Suppressor macrophage treated with lipopolysaccharide for 4 hours (primary cell): ENCODE data around the gene LRP1.

Experiments
- DNase-seq: peaks from one replicate; pipeline ENCODE4 v3.0.0-alpha.2; 2020

LRP1 gene

DNA sequence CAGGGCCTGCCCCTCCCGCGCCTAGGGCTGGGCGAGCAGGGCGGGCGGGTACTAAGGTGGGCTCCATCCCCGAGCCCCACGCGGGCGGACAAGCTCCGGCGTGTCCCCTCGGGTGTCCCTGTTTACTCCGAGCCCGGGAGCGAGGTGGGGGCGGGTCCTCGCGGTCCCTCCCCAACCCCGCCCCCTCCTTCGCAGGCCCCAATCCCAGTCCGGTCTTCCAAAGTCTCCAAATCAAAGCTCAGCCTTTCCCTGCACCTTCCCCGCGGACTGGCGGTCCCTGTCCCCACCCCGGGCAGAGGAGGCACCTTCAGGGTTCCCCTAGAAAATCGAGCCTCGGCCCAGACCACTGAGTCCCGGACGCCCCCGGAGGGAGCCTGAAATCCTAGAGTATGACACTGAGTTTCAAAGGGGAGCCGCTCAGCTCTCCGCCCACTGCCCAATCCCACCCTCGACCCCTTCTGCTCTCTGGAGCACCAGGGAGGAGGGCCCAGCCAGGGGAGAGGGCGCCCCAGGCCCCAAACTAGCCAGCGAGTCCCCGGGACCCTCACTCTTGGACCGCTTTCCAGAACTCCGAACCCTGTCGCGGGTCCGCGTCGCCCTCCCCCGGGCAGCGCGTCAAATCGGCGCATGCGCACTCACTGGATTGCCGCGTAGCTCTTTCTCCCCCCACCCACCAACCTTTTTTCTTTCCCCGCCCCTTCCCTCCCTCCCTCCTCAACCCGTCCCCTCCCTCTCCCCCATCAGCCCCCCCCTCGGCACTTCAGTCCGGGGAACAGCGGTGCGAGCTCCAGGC lies at the start of gene LRP1:
Gene LRP1, plus strand, starts transcription at position 758 of the 793 bp plus-strand sequence. CDS start 482 bp downstream, outside the sequence.
- DNase-seq: peak; percentile 90

DNA sequence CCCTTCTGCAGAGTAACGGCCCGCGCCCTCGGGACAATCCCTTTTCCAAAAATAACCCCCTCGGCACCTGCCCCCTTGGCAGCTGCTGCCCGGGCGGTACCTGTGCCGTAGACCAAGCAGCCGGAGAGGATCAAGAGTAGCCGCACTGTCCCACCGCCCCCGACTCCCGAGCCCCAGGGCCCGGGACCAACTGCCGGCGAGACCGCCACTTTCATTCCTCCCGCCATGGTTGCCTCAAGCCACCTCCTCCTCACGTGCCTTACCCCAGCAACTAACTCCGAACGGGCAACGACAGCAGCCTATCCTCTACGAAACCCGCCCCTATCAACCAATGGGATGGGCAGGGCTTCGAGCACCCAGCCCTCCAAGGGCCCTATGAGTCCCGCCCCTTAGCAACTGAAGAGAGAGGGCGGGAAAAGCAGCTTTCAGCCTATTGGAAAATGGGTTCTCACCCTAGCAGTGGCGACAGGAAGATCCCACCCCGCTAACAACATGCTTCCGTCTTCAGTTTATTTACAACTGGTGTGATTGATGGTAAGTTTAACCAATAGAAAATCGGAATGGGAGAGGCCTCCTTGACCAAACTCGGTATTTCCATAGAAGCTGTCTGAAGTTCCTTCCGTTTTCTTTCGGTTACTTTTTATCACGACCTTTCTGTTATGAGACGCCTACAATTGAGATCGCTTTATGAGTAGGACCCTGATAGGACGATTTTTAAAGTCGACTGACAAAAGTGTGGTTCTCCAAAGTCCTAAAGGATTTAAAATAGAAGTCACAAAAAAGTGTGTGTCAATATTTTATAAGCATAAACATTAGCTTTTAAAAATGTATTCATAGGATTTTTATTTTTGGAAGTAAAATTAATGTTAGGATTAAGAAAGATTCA lies 49.5 kb upstream of the LRP1 start, which contains the start of gene NEMP1:
Gene NEMP1, minus strand, starts transcription at position 273 of the 886 bp plus-strand sequence. Its CDS starts 46 bp downstream, at position 227.
- DNase-seq: peak; percentile 100

DNA sequence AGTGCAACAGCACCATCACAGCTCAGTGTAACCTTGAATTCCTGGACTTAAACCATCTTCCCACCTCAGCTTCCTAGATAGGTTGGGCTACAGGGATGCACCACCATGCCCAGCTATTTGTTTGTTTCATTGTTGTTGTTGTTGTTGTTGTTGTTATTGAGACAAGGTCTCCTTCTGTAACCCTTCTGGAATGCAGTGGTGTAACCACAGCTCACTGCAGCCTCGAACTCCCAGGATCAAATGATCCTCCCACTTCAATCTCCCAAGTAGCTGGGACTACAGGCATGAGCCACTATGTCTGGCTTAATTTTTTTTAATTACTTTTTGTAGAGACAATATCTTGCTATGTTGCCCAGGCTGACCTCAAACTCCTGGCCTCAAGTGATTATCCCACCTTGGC lies 48.5 kb upstream of the LRP1 start:
- no peak for DNase-seq

DNA sequence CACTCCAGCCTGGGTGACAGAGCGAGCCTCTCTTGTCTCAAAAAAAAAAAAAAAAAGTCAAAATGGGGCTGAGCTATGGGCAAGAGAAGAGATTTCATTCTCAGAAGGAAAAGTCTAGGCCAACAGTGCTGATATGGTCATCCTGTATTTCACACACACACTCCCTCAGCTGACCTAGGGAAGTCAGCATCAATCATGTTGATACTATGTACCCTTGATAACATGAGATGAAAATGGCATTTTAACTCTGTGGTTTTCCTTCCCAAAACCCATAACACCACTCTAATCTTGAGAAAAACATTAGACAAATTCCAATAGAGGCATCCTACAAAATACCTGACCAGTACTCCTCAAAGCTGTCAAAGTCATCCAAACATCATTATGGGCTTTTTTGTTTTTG lies 47.4 kb upstream of the LRP1 start:
- DNase-seq: no peak

DNA sequence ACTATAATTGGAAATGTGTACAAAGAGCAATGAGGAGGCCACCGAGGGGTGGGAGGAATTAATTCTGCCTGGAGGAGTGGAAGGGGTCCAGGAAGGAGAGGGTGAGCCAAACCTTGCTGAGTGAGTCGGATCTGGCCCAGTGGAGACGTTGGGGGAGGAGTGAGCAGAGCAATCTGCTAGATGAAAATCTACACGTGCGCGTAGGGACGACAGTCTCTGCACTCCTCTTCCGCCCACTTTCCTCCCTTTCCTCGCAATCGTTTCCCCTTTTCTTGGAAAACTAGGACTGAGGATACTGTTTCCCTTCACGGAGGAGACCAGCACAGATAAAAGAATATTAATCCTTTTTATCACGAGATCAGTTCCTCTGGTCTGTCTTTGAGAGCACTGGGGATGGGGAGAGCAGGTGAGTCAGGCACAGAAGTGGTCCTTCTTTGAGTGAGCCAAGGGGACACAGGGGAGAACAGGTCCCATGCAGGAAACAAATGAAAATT lies 42.2 kb upstream of the LRP1 start:
- peak; percentile 31 for DNase-seq

DNA sequence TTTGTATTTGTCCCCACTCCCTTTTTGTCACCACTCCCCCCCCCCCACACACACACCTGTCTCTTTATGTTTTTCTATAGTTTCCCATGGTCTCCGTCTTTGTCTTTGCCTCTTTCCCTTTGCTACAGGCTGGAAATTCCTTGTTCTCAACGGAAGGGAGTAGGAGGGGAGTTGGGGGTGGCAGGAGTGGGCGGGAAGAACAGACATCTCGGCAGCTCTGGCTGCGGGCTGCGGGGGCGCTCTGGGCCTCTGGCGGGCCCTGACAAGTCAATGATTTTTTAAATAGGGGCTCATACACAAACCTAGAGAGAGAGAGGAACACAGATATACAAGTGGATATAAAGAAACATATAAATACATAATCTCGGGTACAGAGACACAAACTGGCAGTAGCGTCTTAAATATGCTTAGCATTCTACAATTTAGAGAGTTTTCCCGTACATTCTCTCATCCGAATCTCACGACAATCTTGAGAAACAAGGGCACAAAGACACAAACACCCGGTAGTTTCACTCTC lies 41.7 kb upstream of the LRP1 start:
- peak; percentile 62 for DNase-seq

DNA sequence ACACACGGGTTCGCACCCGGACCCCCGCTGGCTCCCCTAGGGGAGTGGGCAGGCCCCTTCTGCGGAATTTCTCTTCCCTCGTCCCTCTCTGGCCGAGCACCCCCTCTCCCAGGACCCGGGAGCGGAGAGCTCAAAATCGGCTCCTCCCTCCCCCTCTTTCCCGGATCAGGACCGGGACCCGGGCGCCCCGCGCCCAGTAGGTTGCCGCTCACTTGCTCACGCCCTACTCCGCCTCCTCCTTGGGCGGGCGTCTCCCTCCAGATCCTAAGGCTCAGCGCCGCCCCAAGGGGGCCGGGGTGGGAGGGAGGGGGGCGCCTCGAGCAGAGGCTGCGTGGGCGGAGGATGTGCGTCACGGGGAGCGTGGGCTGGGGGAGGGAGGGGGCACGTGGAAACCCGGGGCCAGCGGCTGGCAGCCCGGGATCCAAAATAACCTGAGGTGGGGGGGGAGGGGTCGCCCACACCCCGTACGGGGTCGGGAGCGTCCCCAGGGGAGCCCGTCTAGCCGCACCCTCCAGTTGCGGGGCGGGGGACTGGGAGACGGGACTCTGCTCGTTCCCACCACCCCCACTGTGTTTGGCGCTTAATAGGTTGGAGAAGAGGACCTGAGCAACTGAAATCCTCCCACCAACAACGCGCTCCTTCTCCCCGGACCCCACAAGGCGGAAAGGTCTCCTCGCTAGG lies 41.1 kb upstream of the LRP1 start:
- DNase-seq: peak; percentile 92

DNA sequence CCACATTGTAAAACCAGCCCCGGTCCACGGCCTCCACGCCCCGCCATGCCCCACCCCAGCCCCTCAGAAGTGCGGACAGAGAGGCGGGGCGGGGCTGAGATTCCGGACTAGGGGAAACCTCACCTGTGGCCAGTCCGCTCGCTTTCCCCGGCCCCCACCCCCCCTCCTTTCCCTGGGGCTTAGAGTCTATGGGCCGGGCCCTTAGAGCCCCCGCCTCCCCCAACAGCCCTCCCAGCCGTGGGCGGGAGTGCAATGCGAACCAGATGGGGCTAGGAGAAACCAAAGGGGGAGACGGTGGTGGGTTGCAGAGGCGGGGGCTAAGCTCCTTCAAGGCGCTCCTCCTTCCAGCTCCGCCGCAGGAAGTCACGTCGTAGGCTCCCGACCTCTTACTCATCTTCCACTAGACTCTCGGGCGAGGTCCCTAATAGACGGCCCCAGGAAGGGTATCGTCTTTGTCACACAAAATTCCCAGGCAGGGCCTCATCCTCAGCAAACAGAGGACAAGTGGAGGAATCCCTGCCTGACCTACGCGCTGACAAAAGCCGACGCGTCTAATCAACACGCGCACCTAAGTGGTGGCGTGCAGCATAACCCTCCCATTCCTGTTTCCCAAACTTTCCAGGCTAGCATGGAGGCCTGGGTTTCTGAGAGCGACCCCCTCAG lies 40.5 kb upstream of the LRP1 start:
- DNase-seq: peak; percentile 91

DNA sequence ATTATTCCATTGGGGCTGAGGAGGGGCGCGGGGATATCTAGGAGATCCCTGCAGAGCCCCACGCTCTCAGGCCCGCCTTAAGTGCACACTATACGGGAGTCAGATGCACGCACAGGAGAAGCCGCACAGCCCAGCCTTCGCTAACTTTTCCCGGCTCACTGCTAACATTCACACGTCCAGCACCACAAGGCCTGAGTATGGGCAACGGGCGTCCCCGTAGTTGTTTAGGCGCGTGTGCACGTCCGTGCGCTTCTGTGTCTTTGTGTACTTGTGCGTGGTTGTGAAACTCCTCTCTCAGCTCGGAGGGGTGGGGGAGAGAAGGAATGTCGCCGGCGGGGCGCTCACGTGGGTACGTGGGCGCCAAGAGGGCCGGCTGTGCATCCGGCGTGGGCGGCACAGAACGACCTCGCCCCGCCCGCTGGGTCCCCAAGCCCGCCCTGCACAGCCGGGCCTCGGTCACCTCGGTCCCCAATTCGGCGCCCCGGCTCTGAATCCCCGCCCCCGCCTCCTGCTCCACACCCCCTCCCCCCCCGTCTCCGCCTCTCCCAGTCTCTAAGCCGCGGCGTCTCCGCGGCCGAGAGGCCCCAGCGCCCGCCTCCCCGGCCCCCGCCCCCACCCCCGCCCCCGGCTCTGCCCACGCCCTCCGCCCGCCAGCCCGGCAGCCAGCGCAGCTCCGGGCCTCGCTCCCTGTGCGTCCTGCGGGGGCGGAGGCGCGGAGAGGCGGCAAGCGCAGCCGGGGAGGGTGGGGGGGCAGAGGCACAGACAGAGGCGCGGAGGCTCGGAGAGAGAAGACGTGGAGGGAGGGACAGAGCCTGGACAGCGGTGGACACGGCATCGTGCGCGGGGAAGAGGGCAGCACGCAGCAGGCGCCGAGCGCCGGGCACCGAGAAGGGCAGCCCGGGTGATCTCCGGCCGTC lies 39.7 kb upstream of the LRP1 start, which contains the start of gene NAB2:
Gene NAB2, plus strand, starts transcription at position 761 of the 917 bp plus-strand sequence. CDS start 158 bp downstream, outside the sequence.
- DNase-seq: peak; percentile 95

DNA sequence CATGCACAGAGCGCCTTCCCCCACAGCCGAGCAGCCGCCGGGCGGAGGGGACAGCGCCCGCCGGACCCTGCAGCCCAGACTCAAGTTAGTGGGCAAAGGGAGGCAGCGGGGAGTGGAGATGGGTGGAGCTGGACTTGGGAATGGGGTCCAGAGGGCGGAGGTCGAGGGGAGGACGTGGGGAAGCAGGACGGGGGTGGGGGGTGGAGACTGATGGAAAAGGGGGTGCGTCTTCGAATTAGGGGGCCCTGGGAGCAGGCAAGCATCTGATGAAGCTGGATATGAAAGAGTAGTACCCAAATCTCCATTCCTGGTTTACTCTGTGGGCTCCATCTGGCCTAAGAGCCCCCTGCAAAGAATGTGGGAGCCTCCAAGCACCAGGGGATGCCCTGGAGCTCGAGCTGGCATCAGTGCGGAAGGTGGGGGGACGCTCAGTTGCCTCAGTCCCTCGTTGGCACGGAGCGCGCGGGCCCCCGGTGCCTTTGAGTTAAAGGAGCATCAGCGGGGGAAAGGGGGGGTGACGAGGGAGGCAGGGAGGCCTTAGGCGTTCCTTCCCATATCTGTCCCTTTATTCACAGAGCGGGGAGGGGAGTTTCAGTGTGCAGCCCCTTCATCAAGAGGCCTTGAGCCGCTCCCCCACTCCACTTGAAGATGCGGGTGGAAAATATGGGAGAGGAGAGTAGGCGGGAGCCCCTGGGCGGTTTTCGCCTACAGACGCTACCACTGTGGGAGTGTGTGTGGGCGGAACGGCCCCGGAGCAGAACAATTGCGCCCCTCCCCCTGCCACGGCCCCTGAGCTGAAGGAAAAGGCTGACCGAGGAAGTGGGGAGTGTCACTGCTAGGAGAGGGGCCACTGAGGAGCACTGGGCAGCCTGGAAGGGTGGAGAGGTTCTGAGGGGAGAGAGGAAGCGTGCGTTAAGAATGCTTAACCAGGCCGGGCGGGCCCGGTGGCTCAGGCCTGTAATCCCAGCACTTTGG lies 38.7 kb upstream of the LRP1 start:
- DNase-seq: peak; percentile 55

DNA sequence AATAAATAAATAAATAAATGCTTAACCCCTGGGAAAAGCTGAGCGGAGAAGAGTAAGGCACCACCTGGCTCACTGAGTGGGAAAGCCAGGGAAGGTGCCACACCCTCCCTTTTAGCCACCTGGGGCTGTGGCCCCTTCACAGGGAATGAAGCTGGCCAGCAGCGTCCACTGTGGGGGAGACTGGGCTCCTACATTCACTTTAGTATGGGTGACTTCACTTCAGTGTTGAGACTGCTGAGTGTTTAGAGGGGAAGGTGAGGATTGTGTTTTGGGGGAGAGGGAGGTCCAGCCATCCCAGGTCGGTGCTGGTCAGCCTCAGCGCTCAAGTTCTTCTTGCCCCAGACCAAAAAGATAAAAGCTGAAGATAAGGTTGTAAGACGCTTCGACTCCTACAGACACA lies 37.8 kb upstream of the LRP1 start:
- no peak for DNase-seq

DNA sequence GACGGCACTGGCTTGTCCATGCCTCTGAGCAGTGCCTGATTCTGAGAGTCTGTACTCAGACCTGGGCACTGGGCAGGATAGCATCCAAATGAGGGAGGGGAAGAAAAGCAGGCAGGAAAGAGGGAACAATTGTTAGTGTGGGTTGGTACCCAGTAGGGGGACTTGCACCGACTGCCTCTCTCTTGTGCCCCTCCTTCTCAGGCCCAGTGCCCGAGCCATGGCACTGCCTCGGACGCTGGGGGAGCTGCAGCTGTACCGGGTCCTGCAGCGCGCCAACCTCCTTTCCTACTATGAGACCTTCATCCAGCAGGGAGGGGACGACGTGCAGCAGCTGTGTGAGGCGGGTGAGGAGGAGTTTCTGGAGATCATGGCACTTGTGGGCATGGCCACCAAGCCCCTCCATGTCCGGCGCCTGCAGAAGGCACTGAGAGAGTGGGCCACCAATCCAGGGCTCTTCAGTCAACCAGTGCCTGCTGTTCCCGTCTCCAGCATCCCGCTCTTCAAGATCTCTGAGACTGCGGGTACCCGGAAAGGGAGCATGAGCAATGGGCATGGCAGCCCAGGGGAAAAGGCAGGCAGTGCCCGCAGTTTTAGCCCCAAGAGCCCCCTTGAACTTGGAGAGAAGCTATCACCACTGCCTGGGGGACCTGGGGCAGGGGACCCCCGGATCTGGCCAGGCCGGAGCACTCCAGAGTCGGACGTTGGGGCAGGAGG lies 37.2 kb upstream of the LRP1 start:
- DNase-seq: no peak

DNA sequence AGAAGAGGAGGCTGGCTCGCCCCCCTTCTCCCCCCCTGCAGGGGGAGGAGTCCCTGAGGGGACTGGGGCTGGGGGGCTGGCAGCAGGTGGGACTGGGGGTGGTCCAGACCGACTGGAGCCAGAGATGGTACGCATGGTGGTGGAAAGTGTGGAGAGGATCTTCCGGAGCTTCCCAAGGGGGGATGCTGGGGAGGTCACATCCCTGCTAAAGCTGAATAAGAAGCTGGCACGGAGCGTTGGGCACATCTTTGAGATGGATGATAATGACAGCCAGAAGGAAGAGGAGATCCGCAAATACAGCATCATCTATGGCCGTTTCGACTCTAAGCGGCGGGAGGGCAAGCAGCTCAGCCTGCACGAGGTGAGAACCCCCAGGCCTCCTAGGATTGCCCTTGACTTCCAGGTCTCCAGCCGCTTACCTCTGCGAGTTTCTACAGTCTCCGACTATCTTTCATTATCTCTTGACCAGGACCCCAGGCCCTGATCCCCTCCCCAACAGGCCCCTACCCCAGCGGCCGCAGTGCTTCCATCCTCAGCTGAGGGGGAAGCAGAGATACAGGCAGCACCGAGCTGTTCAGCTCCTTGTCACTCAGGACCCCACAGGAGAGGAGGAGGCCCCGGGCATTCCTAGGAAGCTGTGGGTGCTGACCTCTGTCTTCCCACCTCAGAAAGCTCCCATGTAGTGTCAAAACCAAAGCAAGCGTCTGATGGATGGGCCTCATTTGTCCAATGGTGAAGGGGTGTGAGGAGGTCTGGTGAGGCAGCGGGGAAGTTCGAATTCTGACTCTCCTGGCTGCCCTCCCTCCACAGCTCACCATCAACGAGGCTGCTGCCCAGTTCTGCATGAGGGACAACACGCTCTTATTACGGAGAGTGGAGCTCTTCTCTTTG lies 36.4 kb upstream of the LRP1 start:
- DNase-seq: no peak

DNA sequence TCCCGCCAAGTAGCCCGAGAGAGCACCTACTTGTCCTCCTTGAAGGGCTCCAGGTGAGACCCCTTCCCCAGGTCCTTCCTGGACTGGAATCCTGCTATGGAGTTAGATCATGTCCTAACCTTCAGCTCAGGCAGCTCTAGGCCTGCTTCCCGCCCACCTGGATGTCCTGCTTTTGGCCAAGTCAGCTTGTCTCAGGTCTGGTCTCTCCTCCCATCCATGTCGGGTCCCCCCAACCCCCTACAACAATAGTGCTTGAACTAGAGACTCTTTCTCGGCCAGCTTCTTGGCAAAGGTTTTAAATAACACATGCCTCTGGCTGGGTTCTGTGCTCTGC lies 35.8 kb upstream of the LRP1 start:
- DNase-seq: no peak

DNA sequence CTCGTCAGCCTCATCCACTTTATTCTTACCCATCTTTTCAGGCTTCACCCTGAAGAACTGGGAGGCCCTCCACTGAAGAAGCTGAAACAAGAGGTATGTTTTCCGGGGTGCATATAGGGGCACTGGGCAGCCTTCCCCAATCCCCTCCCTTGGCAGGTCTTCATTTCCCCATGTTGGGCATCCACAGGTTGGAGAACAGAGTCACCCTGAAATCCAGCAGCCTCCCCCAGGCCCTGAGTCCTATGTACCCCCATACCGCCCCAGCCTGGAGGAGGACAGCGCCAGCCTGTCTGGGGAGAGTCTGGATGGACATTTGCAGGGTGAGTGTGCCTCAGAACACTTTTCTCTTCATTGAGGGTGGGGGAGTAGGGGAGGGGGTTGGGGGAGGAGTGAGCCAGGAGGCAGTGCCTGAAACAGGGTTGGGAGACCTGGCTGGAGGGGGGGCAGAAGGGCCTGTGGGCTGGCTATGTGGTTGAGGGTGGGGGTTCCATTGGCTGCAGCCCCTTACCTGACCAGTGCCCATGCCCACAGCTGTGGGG lies 35.3 kb upstream of the LRP1 start:
- DNase-seq: no peak

DNA sequence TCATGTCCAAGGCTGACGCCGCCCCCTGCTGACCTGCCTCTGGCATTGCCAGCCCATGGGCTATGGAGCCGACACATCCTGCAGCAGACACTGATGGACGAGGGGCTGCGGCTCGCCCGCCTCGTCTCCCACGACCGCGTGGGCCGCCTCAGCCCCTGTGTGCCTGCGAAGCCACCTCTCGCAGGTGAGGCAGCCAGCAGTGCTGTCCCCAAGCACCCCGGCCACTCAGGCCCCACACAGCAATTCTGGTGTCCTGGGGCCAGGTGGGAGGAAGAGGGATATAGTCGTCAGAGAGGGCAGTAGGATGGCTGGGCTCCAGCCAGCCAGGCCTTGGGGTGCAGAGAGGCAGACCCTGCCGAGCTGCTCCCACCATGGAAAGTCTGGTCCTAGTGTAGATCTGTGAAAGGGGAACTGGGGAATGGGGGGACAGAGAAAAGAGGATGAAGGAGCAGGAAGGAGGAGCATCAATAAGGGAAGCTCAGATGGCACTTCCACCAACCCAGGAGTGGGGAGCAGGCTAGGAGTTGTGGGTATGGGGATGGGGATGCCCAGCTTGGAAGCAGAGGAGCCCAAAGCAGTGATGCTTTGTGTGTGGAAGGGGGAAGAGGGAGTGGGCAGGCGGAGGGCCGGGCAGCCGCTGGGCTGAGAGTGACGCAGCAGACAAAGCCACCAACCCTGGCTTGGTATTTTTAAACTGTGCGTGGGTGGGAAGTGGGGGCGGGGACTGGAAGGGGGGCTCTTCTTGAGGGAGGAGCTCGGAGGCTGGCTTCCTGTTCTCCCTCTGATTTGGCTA lies 34.7 kb upstream of the LRP1 start:
- peak; percentile 67 for DNase-seq
